GM19455 (cell line): ENCODE data around the gene ZSWIM2.
"Not testable (repeated sequence)": the region's sequence is repeated elsewhere in the genome, so short reads cannot be mapped to it uniquely, and the experiment has no call there.

ENCODE experiments used
- ATAC-seq: cut with Tn5 transposase; IDR thresholded peaks from one replicate; pipeline ENCODE4 v1.9.1; 2021; ENCODE audit not compliant: unreplicated experiment

Gene ZSWIM2

GRCh38 chr2:186848873-186849578 lies at the start of gene ZSWIM2:
ZSWIM2 (minus strand) TSS chr2:186849170; CDS start chr2:186849130, 40 bp downstream.
- ATAC-seq = no peak

- not testable (repeated sequence) for ATAC-seq
Observed at GRCh38 chr2:186896220-186896619, 47.2 kb upstream of the ZSWIM2 start.

GRCh38 chr2:186895451-186895850 lies 46.5 kb upstream of the ZSWIM2 start:
- no peak for ATAC-seq

- no peak for ATAC-seq
Observed at GRCh38 chr2:186894478-186894877, 45.5 kb upstream of the ZSWIM2 start.

GRCh38 chr2:186892821-186893220 lies 43.9 kb upstream of the ZSWIM2 start:
- no peak for ATAC-seq

- no peak for ATAC-seq
Observed at GRCh38 chr2:186891185-186891621, 42.2 kb upstream of the ZSWIM2 start.

GRCh38 chr2:186889101-186889879 lies 40.3 kb upstream of the ZSWIM2 start:
- ATAC-seq = no peak

GRCh38 chr2:186887107-186888090 lies 38.4 kb upstream of the ZSWIM2 start:
- no peak for ATAC-seq

GRCh38 chr2:186884587-186884986 lies 35.6 kb upstream of the ZSWIM2 start:
- no peak for ATAC-seq

- ATAC-seq = no peak
Observed at GRCh38 chr2:186883666-186884065, 34.7 kb upstream of the ZSWIM2 start.

GRCh38 chr2:186882511-186883071 lies 33.6 kb upstream of the ZSWIM2 start:
- ATAC-seq = no peak

GRCh38 chr2:186881660-186882059 lies 32.7 kb upstream of the ZSWIM2 start:
- ATAC-seq = no peak

GRCh38 chr2:186879312-186879711 lies 30.3 kb upstream of the ZSWIM2 start:
- no peak for ATAC-seq

GRCh38 chr2:186874713-186875112 lies 25.7 kb upstream of the ZSWIM2 start:
- ATAC-seq = no peak

GRCh38 chr2:186871881-186872280 lies 22.9 kb upstream of the ZSWIM2 start:
- no peak for ATAC-seq

GRCh38 chr2:186868344-186868743 lies 19.4 kb upstream of the ZSWIM2 start:
- no peak for ATAC-seq

- ATAC-seq = no peak
Observed at GRCh38 chr2:186862869-186863709, 14.1 kb upstream of the ZSWIM2 start.

- ATAC-seq = no peak
Observed at GRCh38 chr2:186855216-186855615, 6.2 kb upstream of the ZSWIM2 start.

- ATAC-seq = no peak
Observed at GRCh38 chr2:186853951-186854350, 5.0 kb upstream of the ZSWIM2 start.

GRCh38 chr2:186852508-186852907 lies 3.5 kb upstream of the ZSWIM2 start:
- no peak for ATAC-seq
